GM19023 (cell line): ENCODE results near the gene RPL3.

Source experiments
- ATAC-seq: cut with Tn5 transposase; IDR thresholded peaks from one replicate; pipeline ENCODE4 v1.9.1; 2021; ENCODE audit warnings: mild to moderate bottlenecking, moderate library complexity; ENCODE audit not compliant: unreplicated experiment

The RPL3 gene

GRCh38 chr22:39301108-39301507 is 18.3 kb downstream of the RPL3 start:
- no peak for ATAC-seq

GRCh38 chr22:39300186-39300830 is 19.1 kb downstream of the RPL3 start:
- no peak for ATAC-seq

- no peak for ATAC-seq
Measured at GRCh38 chr22:39299829-39300178, 19.6 kb downstream of the RPL3 start.

GRCh38 chr22:39298241-39298987 is 21.0 kb downstream of the RPL3 start:
- no peak for ATAC-seq

GRCh38 chr22:39297490-39298240 is 21.8 kb downstream of the RPL3 start:
- no peak for ATAC-seq

GRCh38 chr22:39296981-39297489 is 22.4 kb downstream of the RPL3 start:
- ATAC-seq, result no peak

GRCh38 chr22:39296535-39296934 is 22.9 kb downstream of the RPL3 start:
- no peak for ATAC-seq

- no peak for ATAC-seq
Measured at GRCh38 chr22:39294571-39295468, 24.6 kb downstream of the RPL3 start.

GRCh38 chr22:39293766-39294368 is 25.6 kb downstream of the RPL3 start:
- ATAC-seq, result no peak

- no peak for ATAC-seq
Measured at GRCh38 chr22:39292561-39293074, 26.8 kb downstream of the RPL3 start.

GRCh38 chr22:39292031-39292462 is 27.4 kb downstream of the RPL3 start:
- no peak for ATAC-seq

GRCh38 chr22:39291523-39291922 is 27.9 kb downstream of the RPL3 start:
- ATAC-seq, result no peak

GRCh38 chr22:39290724-39291161 is 28.7 kb downstream of the RPL3 start:
- no peak for ATAC-seq

- no peak for ATAC-seq
Measured at GRCh38 chr22:39289975-39290720, 29.3 kb downstream of the RPL3 start.

GRCh38 chr22:39289533-39289932 is 29.9 kb downstream of the RPL3 start:
- no peak for ATAC-seq

GRCh38 chr22:39288135-39288898 is 31.1 kb downstream of the RPL3 start:
- ATAC-seq, result no peak

GRCh38 chr22:39287076-39287725 is 32.2 kb downstream of the RPL3 start:
- ATAC-seq, result no peak

GRCh38 chr22:39284983-39285382 is 34.4 kb downstream of the RPL3 start:
- no peak for ATAC-seq
